ENCODE measurements around the gene MDC1. TPM values are rescaled to one million over a fixed set of nuclear protein-coding genes. Genes with fewer than 3 reads are reported as not detected.

Gene MDC1
- total and polyA plus RNA-seq, 2 experiments from 2014 or later, result 17.2 to 32.7 TPM

DNA sequence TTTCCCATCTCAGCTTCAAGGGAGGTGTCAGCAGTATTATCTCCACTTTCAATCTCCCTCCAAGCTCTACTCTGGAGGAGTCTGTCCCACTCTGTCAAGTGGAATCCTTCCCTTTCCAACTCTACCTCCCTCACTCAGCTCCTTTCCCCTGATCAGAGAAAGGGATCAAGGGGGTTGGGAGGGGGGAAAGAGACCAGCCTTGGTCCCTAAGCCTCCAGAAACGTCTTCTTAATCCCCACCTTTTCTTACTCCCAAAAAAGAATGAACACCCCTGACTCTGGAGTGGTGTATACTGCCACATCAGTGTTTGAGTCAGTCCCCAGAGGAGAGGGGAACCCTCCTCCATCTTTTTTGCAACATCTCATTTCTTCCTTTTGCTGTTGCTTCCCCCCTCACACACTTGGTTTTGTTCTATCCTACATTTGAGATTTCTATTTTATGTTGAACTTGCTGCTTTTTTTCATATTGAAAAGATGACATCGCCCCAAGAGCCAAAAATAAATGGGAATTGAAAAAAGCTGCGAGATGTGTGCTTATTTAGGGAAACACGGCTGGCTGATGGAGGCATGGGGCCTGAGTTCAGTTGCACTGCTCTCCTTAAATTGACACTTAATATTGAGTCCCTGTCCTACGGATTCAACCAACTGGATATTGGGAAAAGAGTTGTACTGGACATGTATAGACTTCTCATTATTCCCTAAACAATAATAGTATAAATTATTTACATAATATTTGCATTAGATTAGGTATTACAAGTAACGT, 8.0 kb upstream of the MDC1 start:
- peaks cover 58% of the 10 kb centered on the region for H3K27me3 Mint-ChIP-seq (ENCODE audit: insufficient read depth, low read depth, poor library complexity)
- H3K9me3 Mint-ChIP-seq, result peaks cover 11% of the 10 kb centered on the region; the same call in 2 of the 3 replicates
- TF ChIP-seq ZNF462 (CRISPR knock-in tag; IDR thresholded peaks at IDR 0.05) (no peak), ZNF331 (CRISPR knock-in tag; IDR thresholded peaks at IDR 0.05; ENCODE audit: low read depth) (no peak), ZNF114 (CRISPR knock-in tag; IDR thresholded peaks at IDR 0.05) (no peak), STAT1 (IDR thresholded peaks at IDR 0.05; ENCODE audit: unreplicated experiment) (no peak), POLR2AphosphoS5 (IDR thresholded peaks at IDR 0.05; ENCODE audit: low read depth) (no peak), ETS1 (IDR thresholded peaks at IDR 0.05) (no peak), NANOG (IDR thresholded peaks at IDR 0.05; ENCODE audit: borderline replicate concordance) (no peak), JUNB (IDR thresholded peaks at IDR 0.05; ENCODE audit: unreplicated experiment) (no peak), CREB1 (CRISPR knock-in tag; IDR thresholded peaks at IDR 0.05; ENCODE audit: low read depth) (no peak), EZH2phosphoT487 (IDR thresholded peaks at IDR 0.05; ENCODE audit: unreplicated experiment) (no peak)
- H3K4me2 ChIP-seq, result no peak overlapping the region
- peak overlapping the region; percentile 74 for H3K27ac Mint-ChIP-seq
- DNase-seq (ENCODE audit: low spot score) (no peak), ATAC-seq (no peak)
- peak overlapping the region; percentile 38; the same call in 2 of the 3 replicates for H3K4me3 Mint-ChIP-seq
- H3K4me1 ChIP-seq (ENCODE audit: insufficient read depth), result peaks cover 6% of the 10 kb centered on the region
- H3K27me3 ChIP-seq (ENCODE audit: insufficient read depth), result no peaks in the 10 kb centered on the region
- no peak overlapping the region for H3K4me3 ChIP-seq
- peaks cover 74% of the 10 kb centered on the region for H3F3A ChIP-seq (replicated peaks; ENCODE audit: low read depth)
- H4K20me1 ChIP-seq (replicated peaks; ENCODE audit: insufficient read depth), result peaks cover 40% of the 10 kb centered on the region
- H3K36me3 Mint-ChIP-seq (ENCODE audit: low read depth), result peaks cover 81% of the 10 kb centered on the region
- H3K27ac ChIP-seq (ENCODE audit: low read depth), result peak overlapping the region; percentile 70
- peaks cover 28% of the 10 kb centered on the region for H3K4me1 Mint-ChIP-seq
- peaks cover 37% of the 10 kb centered on the region for H3K79me2 ChIP-seq (replicated peaks; ENCODE audit: insufficient read depth)
- no peak overlapping the region for H2AFZ ChIP-seq
- peaks cover 41% of the 10 kb centered on the region for H3K36me3 ChIP-seq (ENCODE audit: insufficient read depth)
- no peaks in the 10 kb centered on the region for H3K9me2 ChIP-seq (ENCODE audit: insufficient read depth)
